ENCODE measurements around the gene LAMC1. TPM values are rescaled to one million over a fixed set of nuclear protein-coding genes. Genes with fewer than 3 reads are reported as not detected.

The LAMC1 gene
- total and polyA plus RNA-seq, 4 donors, result 23.4 to 272 (median 116) TPM

- Histone ChIP-seq H3K4me1 (ENCODE audit: control insufficient read depth in 5 of 5, insufficient read depth in 5 of 5, low read length in 5 of 5) (peaks cover 0 to 7% (median 2%) of the 10 kb centered on the region in 5 donors), H3K9me3 (ENCODE audit: control insufficient read depth in 4 of 4, insufficient read depth in 3 of 4, low read length in 3 of 4) (no peaks in the 10 kb centered on the region), H3K4me3 (no peak overlapping the region), H3K27ac (ENCODE audit: low read depth in 1 of 2, low read length in 1 of 2) (no peak overlapping the region), H3K27me3 (ENCODE audit: control insufficient read depth in 3 of 3, insufficient read depth in 3 of 3, low read length in 2 of 3) (no peaks in the 10 kb centered on the region), H3K36me3 (ENCODE audit: control insufficient read depth in 4 of 4, insufficient read depth in 4 of 4, low read length in 4 of 4) (no peaks in the 10 kb centered on the region), H3K9ac (ENCODE audit: insufficient read depth in 1 of 2, low read length in 2 of 2) (no peak overlapping the region)
- DNase-seq (no peak), ATAC-seq (ENCODE audit: insufficient read depth, low FRiP score) (no peak)
- WGBS, 2 donors, result 67 to 78% methylated on average over 4 of the region's 4 CpGs
- TF ChIP-seq, protein P1, sequence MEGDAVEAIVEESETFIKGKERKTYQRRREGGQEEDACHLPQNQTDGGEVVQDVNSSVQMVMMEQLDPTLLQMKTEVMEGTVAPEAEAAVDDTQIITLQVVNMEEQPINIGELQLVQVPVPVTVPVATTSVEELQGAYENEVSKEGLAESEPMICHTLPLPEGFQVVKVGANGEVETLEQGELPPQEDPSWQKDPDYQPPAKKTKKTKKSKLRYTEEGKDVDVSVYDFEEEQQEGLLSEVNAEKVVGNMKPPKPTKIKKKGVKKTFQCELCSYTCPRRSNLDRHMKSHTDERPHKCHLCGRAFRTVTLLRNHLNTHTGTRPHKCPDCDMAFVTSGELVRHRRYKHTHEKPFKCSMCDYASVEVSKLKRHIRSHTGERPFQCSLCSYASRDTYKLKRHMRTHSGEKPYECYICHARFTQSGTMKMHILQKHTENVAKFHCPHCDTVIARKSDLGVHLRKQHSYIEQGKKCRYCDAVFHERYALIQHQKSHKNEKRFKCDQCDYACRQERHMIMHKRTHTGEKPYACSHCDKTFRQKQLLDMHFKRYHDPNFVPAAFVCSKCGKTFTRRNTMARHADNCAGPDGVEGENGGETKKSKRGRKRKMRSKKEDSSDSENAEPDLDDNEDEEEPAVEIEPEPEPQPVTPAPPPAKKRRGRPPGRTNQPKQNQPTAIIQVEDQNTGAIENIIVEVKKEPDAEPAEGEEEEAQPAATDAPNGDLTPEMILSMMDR (IDR thresholded peaks at IDR 0.05; ENCODE audit: control extremely low read depth, extremely low read depth), result no peak
Measured at GRCh38 chr1:183186841-183187240, 163.6 kb downstream of the LAMC1 start.

DNA sequence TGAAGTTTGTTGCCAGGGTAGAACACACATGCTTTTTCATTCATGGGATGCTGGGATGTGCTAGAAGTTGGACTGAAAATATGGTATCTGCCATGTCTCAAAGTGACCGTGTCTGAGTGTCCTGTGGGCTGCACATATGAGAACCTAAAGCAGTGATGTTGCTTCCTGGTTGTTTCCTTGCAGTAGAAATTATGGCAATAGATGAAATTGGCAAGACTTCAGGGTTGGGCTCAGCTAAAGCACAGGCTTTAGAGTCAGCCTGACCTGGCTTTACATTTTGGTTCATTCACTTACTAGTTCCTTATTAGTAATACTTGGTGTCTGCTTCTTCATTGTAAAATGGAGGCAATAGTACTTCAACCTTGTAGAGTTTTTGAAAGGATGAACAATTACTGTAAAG lies 165.0 kb downstream of the LAMC1 start:
- Histone ChIP-seq H3K9ac (ENCODE audit: insufficient read depth in 1 of 2, low read length in 2 of 2) (no peak overlapping the region), H3K9me3 (ENCODE audit: control insufficient read depth in 4 of 4, insufficient read depth in 3 of 4, low read length in 3 of 4) (no peaks in the 10 kb centered on the region), H3K27me3 (ENCODE audit: control insufficient read depth in 3 of 3, insufficient read depth in 3 of 3, low read length in 2 of 3) (no peaks in the 10 kb centered on the region), H3K36me3 (ENCODE audit: control insufficient read depth in 4 of 4, insufficient read depth in 4 of 4, low read length in 4 of 4) (no peaks in the 10 kb centered on the region), H3K4me3 (no peak overlapping the region), H3K4me1 (ENCODE audit: control insufficient read depth in 5 of 5, insufficient read depth in 5 of 5, low read length in 5 of 5) (peaks cover 0 to 7% (median 2%) of the 10 kb centered on the region in 5 donors), H3K27ac (ENCODE audit: low read depth in 1 of 2, low read length in 1 of 2) (no peak overlapping the region)
- ATAC-seq (ENCODE audit: insufficient read depth, low FRiP score) (no peak), DNase-seq (peak in 1 of 3 donors; percentile 30)
- TF ChIP-seq, protein P1 (IDR thresholded peaks at IDR 0.05; ENCODE audit: control extremely low read depth, extremely low read depth), result no peak
- WGBS, 2 donors, result 77 to 86% methylated on average over 1 of the region's 1 CpG

DNA sequence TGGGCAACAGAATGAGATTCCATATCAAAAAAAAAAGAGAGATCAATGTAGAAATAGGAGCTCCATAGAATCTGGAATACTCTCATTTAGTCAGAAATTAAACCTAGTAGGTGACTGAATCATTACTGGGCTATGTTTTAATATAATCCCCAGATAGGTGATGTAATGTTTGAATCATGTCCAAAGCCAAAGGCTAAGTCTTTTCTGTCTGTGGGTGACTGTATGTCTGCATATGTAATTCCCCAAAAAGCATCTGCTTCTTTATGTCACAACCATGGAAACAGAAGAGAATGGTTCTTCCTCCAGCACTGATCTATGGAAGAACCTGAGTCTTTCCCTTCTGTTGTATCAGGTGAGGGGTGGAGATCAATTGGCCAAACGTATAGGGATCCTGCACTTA lies 168.6 kb downstream of the LAMC1 start:
- ATAC-seq (ENCODE audit: insufficient read depth, low FRiP score) (no peak), DNase-seq (no peak)
- Histone ChIP-seq H3K4me3 (no peak overlapping the region), H3K9me3 (ENCODE audit: control insufficient read depth in 4 of 4, insufficient read depth in 3 of 4, low read length in 3 of 4) (no peaks in the 10 kb centered on the region), H3K27me3 (ENCODE audit: control insufficient read depth in 3 of 3, insufficient read depth in 3 of 3, low read length in 2 of 3) (no peaks in the 10 kb centered on the region), H3K36me3 (ENCODE audit: control insufficient read depth in 4 of 4, insufficient read depth in 4 of 4, low read length in 4 of 4) (no peaks in the 10 kb centered on the region), H3K9ac (ENCODE audit: insufficient read depth in 1 of 2, low read length in 2 of 2) (no peak overlapping the region), H3K27ac (ENCODE audit: low read depth in 1 of 2, low read length in 1 of 2) (no peak overlapping the region), H3K4me1 (ENCODE audit: control insufficient read depth in 5 of 5, insufficient read depth in 5 of 5, low read length in 5 of 5) (peaks cover 0 to 7% (median 0%) of the 10 kb centered on the region in 5 donors)
- TF ChIP-seq, protein P1 (IDR thresholded peaks at IDR 0.05; ENCODE audit: control extremely low read depth, extremely low read depth), result no peak
- WGBS, 2 donors, result 80 to 83% methylated on average over 1 of the region's 1 CpG

GRCh38 chr1:183193963-183194525 lies 170.8 kb downstream of the LAMC1 start:
- H3K4me1 ChIP-seq (ENCODE audit: control insufficient read depth in 5 of 5, insufficient read depth in 5 of 5, low read length in 5 of 5), result peaks cover 0 to 7% (median 0%) of the 10 kb centered on the region in 5 donors
- H3K27ac ChIP-seq (ENCODE audit: low read depth in 1 of 2, low read length in 1 of 2), result no peak overlapping the region
- H3K27me3 ChIP-seq (ENCODE audit: control insufficient read depth in 3 of 3, insufficient read depth in 3 of 3, low read length in 2 of 3), result no peaks in the 10 kb centered on the region
- ATAC-seq (ENCODE audit: insufficient read depth, low FRiP score), result no peak
- no peak overlapping the region for H3K9ac ChIP-seq (ENCODE audit: insufficient read depth in 1 of 2, low read length in 2 of 2)
- H3K36me3 ChIP-seq (ENCODE audit: control insufficient read depth in 4 of 4, insufficient read depth in 4 of 4, low read length in 4 of 4), result no peaks in the 10 kb centered on the region
- TF ChIP-seq, protein P1 (IDR thresholded peaks at IDR 0.05; ENCODE audit: control extremely low read depth, extremely low read depth), result no peak
- WGBS, 2 donors, result 96 to 98% methylated on average over 4 of the region's 4 CpGs
- no peaks in the 10 kb centered on the region for H3K9me3 ChIP-seq (ENCODE audit: control insufficient read depth in 4 of 4, insufficient read depth in 3 of 4, low read length in 3 of 4)
- DNase-seq, result no peak
- no peak overlapping the region for H3K4me3 ChIP-seq
